HG03108 (cell line): ENCODE results near the gene XAGE3.
"Not testable (repeated sequence)": the region's sequence is repeated elsewhere in the genome, so short reads cannot be mapped to it uniquely, and the experiment has no call there.

Experiments used
- ATAC-seq: cut with Tn5 transposase; IDR thresholded peaks from one replicate; pipeline ENCODE4 v1.9.1; 2021; ENCODE audit warnings: moderate library complexity; ENCODE audit not compliant: unreplicated experiment

The XAGE3 gene

GRCh38 chrX:52843619-52844018 is 24.3 kb downstream of the XAGE3 start:
- not testable (repeated sequence) for ATAC-seq

- ATAC-seq = no peak
These were observed 28.7 kb downstream of the XAGE3 start for GRCh38 chrX:52839137-52839536.

GRCh38 chrX:52830551-52830950 is 37.3 kb downstream of the XAGE3 start:
- no peak for ATAC-seq

- ATAC-seq = no peak
These were observed 43.3 kb downstream of the XAGE3 start for GRCh38 chrX:52824608-52825007.

GRCh38 chrX:52821079-52821760 is 46.7 kb downstream of the XAGE3 start:
- ATAC-seq = no peak

GRCh38 chrX:52819788-52820187 is 48.1 kb downstream of the XAGE3 start:
- no peak for ATAC-seq
